ENCODE results near the gene CENPB.

- TF ChIP-seq, protein P1, sequence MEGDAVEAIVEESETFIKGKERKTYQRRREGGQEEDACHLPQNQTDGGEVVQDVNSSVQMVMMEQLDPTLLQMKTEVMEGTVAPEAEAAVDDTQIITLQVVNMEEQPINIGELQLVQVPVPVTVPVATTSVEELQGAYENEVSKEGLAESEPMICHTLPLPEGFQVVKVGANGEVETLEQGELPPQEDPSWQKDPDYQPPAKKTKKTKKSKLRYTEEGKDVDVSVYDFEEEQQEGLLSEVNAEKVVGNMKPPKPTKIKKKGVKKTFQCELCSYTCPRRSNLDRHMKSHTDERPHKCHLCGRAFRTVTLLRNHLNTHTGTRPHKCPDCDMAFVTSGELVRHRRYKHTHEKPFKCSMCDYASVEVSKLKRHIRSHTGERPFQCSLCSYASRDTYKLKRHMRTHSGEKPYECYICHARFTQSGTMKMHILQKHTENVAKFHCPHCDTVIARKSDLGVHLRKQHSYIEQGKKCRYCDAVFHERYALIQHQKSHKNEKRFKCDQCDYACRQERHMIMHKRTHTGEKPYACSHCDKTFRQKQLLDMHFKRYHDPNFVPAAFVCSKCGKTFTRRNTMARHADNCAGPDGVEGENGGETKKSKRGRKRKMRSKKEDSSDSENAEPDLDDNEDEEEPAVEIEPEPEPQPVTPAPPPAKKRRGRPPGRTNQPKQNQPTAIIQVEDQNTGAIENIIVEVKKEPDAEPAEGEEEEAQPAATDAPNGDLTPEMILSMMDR (IDR thresholded peaks at IDR 0.05): no peak
- TF ChIP-seq, protein P2, sequence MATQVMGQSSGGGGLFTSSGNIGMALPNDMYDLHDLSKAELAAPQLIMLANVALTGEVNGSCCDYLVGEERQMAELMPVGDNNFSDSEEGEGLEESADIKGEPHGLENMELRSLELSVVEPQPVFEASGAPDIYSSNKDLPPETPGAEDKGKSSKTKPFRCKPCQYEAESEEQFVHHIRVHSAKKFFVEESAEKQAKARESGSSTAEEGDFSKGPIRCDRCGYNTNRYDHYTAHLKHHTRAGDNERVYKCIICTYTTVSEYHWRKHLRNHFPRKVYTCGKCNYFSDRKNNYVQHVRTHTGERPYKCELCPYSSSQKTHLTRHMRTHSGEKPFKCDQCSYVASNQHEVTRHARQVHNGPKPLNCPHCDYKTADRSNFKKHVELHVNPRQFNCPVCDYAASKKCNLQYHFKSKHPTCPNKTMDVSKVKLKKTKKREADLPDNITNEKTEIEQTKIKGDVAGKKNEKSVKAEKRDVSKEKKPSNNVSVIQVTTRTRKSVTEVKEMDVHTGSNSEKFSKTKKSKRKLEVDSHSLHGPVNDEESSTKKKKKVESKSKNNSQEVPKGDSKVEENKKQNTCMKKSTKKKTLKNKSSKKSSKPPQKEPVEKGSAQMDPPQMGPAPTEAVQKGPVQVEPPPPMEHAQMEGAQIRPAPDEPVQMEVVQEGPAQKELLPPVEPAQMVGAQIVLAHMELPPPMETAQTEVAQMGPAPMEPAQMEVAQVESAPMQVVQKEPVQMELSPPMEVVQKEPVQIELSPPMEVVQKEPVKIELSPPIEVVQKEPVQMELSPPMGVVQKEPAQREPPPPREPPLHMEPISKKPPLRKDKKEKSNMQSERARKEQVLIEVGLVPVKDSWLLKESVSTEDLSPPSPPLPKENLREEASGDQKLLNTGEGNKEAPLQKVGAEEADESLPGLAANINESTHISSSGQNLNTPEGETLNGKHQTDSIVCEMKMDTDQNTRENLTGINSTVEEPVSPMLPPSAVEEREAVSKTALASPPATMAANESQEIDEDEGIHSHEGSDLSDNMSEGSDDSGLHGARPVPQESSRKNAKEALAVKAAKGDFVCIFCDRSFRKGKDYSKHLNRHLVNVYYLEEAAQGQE (IDR thresholded peaks at IDR 0.05; ENCODE audit: low read depth, low read length): no peak
- no peak for TF ChIP-seq SMC3 (IDR thresholded peaks at IDR 0.05; ENCODE audit: low read depth, low read length)
- no peak for TF ChIP-seq EP300 (IDR thresholded peaks at IDR 0.05; ENCODE audit: borderline replicate concordance in 1 of 2, low read depth in 1 of 2, low read length in 1 of 2)
- TF ChIP-seq RCOR1 (IDR thresholded peaks at IDR 0.05; ENCODE audit: low read length): no peak
- TF ChIP-seq, protein P3, sequence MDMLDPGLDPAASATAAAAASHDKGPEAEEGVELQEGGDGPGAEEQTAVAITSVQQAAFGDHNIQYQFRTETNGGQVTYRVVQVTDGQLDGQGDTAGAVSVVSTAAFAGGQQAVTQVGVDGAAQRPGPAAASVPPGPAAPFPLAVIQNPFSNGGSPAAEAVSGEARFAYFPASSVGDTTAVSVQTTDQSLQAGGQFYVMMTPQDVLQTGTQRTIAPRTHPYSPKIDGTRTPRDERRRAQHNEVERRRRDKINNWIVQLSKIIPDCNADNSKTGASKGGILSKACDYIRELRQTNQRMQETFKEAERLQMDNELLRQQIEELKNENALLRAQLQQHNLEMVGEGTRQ (IDR thresholded peaks at IDR 0.05; ENCODE audit: borderline replicate concordance, low read depth, low read length): no peak
- TF ChIP-seq FOSL2 (IDR thresholded peaks at IDR 0.05; ENCODE audit: borderline replicate concordance, low read depth): no peak
- no peak for TF ChIP-seq POLR2AphosphoS5 (IDR thresholded peaks at IDR 0.05; ENCODE audit: low read depth, low read length)
- TF ChIP-seq ELF1 (IDR thresholded peaks at IDR 0.05): no peak
These were observed 17.3 kb upstream of the CENPB start for GRCh38 chr20:3803854-3804253.
